ENCODE measurements around the gene PLAU.

- TF ChIP-seq POLR2A (IDR thresholded peaks at IDR 0.05): no peak
- no peak for TF ChIP-seq CTCF (IDR thresholded peaks at IDR 0.05)
Observed at GRCh38 chr10:73948947-73949633, 38.2 kb downstream of the PLAU start.
